IMR-90 (cell line): ENCODE data around the gene CAPN3. TPM values are rescaled to one million over a fixed set of nuclear protein-coding genes. Genes with fewer than 3 reads are reported as not detected.

ENCODE experiments used
- ATAC-seq: fragments of 200-7000 bp; cut with Tn5 transposase; 2 replicates; pipeline ENCODE4 v1.9.1; 2020; ENCODE audit warnings: low read depth, mild to moderate bottlenecking, moderate library complexity
- BruUV-seq: library from RNA; stranded (reverse); fragments of 400-500 nt; replicated peaks from 2 replicates; lab custom pipeline; 2021; lab: Mats Ljungman, UMichigan
- CTCF ChIA-PET: fragments of 300-600 bp; formaldehyde crosslinking; extraction: SDS; loops from one replicate; lab custom pipeline; 2021; ENCODE audit warnings: antibody characterized with exemption; lab: Yijun Ruan, JAX
- POLR2A ChIA-PET: fragments of 300-600 bp; sonication (Branson Sonifier 250); formaldehyde crosslinking; loops from one replicate; lab custom pipeline; 2022; ENCODE audit warnings: antibody characterized with exemption; ENCODE audit not compliant: unreplicated experiment; lab: Charles Lee
- DNase-seq: peaks from one replicate; pipeline ENCODE4 v3.0.0; 2013
- H2AFZ ChIP-seq: replicated peaks from 2 replicates; pipeline ENCODE3; 2013; ENCODE audit warnings: low read length, mild to moderate bottlenecking; ENCODE audit not compliant: poor library complexity
- H2AK5ac ChIP-seq: 2 replicates; pipeline ENCODE4 v1.6.1; 2013; ENCODE audit warnings: low read depth, low read length, inconsistent platforms
- H2AK9ac ChIP-seq: replicated peaks from 2 replicates; pipeline ENCODE3; 2013; ENCODE audit warnings: mild to moderate bottlenecking, low read depth, low read length, moderate library complexity; ENCODE audit not compliant: poor library complexity
- H2BK120ac ChIP-seq: 2 replicates; pipeline ENCODE4 v1.6.1; 2013; ENCODE audit warnings: low read depth, low read length, inconsistent platforms
- H2BK15ac ChIP-seq: 3 replicates; pipeline ENCODE4 v1.6.1; 2013; ENCODE audit warnings: low read depth, low read length, inconsistent platforms
- H2BK20ac ChIP-seq: 2 replicates; pipeline ENCODE4 v1.6.1; 2013; ENCODE audit warnings: low read depth, mild to moderate bottlenecking, inconsistent platforms, low read length, moderate library complexity
- H2BK5ac ChIP-seq: 2 replicates; pipeline ENCODE4 v1.6.1; 2013; ENCODE audit warnings: mild to moderate bottlenecking, low read depth, low read length, inconsistent platforms; ENCODE audit not compliant: poor library complexity, severe bottlenecking
- H3K14ac ChIP-seq: replicated peaks from 2 replicates; pipeline ENCODE4 v1.6.1; 2013; ENCODE audit warnings: low read depth, low read length, inconsistent platforms
- H3K18ac ChIP-seq: 2 replicates; pipeline ENCODE4 v1.6.1; 2013; ENCODE audit warnings: low read depth, low read length, control low read depth
- H3K23ac ChIP-seq: 2 replicates; pipeline ENCODE4 v1.6.1; 2013; ENCODE audit warnings: low read depth, low read length, inconsistent platforms
- H3K27ac ChIP-seq: 2 replicates; pipeline ENCODE4 v1.5.1; 2013; ENCODE audit warnings: mild to moderate bottlenecking, control low read depth, low read length; ENCODE audit not compliant: insufficient read depth
- H3K27me3 ChIP-seq: 2 replicates; pipeline ENCODE4 v1.6.1; 2013; ENCODE audit warnings: low read length; ENCODE audit not compliant: control insufficient read depth, insufficient read depth
- H3K36me3 ChIP-seq: 2 replicates; pipeline ENCODE4 v1.6.1; 2013; ENCODE audit warnings: low read length, mixed read lengths; ENCODE audit not compliant: control insufficient read depth, insufficient read depth
- H3K4ac ChIP-seq: 2 replicates; pipeline ENCODE4 v1.6.1; 2013; ENCODE audit warnings: low read depth, low read length, inconsistent platforms
- H3K4me1 ChIP-seq: 2 replicates; pipeline ENCODE4 v1.6.1; 2013; ENCODE audit warnings: low read length, mixed read lengths; ENCODE audit not compliant: control insufficient read depth, insufficient read depth
- H3K4me2 ChIP-seq: 2 replicates; pipeline ENCODE4 v1.6.1; 2013; ENCODE audit warnings: low read depth, mild to moderate bottlenecking, control low read depth, low read length, moderate library complexity
- H3K4me3 ChIP-seq: 2 replicates; pipeline ENCODE4 v1.5.1; 2013; ENCODE audit warnings: low read depth, mild to moderate bottlenecking, control low read depth, low read length, moderate library complexity; ENCODE audit not compliant: insufficient read depth
- H3K56ac ChIP-seq: 2 replicates; pipeline ENCODE4 v1.6.1; 2013; ENCODE audit warnings: low read length, inconsistent platforms; ENCODE audit not compliant: insufficient read depth; ENCODE audit errors: extremely low read depth
- H3K79me1 ChIP-seq, 2 experiments: 2 replicates each; pipeline ENCODE4 v1.6.1; 2013; ENCODE audit warnings: low read length in 2 of 2, inconsistent platforms in 1 of 2, low read depth in 1 of 2
- H3K9ac ChIP-seq: 2 replicates; pipeline ENCODE4 v1.6.1; 2013; ENCODE audit warnings: low read depth, low read length, control low read depth
- H3K9me1 ChIP-seq: 2 replicates; pipeline ENCODE4 v1.6.1; 2013; ENCODE audit warnings: low read length, inconsistent platforms; ENCODE audit not compliant: insufficient read depth
- H3K9me3 ChIP-seq: 2 replicates; pipeline ENCODE4 v1.6.1; 2013; ENCODE audit warnings: low read length; ENCODE audit not compliant: control insufficient read depth, insufficient read depth
- H4K20me1 ChIP-seq: 2 replicates; pipeline ENCODE4 v1.6.1; 2013; ENCODE audit warnings: low read length, inconsistent platforms; ENCODE audit not compliant: insufficient read depth
- H4K5ac ChIP-seq: 2 replicates; pipeline ENCODE4 v1.6.1; 2013; ENCODE audit warnings: mild to moderate bottlenecking, low read depth, low read length, control low read depth
- H4K8ac ChIP-seq, 2 experiments: 2 replicates each; pipeline ENCODE4 v1.6.1; 2013; ENCODE audit warnings: low read depth in 2 of 2, low read length in 2 of 2, control low read depth in 1 of 2, inconsistent platforms in 1 of 2
- H4K91ac ChIP-seq: 2 replicates; pipeline ENCODE4 v1.6.1; 2013; ENCODE audit warnings: low read depth, low read length, inconsistent platforms; ENCODE audit not compliant: insufficient read depth
- BHLHE40 ChIP-seq: fragments of 150-350 bp; IDR thresholded peaks from 2 replicates; pipeline ENCODE4 v1.6.1; 2016; ENCODE audit warnings: mild to moderate bottlenecking, low read depth, low read length
- FOS ChIP-seq: fragments of 150-350 bp; IDR thresholded peaks from 2 replicates; pipeline ENCODE4 v1.6.1; 2016; ENCODE audit warnings: low read depth, low read length
- MAFK ChIP-seq: IDR thresholded peaks from 2 replicates; pipeline ENCODE4 v1.6.1; 2012; ENCODE audit warnings: low read depth, low read length, improper control_type of control experiment
- MAZ ChIP-seq: IDR thresholded peaks from 2 replicates; pipeline ENCODE4 v1.6.1; 2012; ENCODE audit warnings: low read depth, mild to moderate bottlenecking, low read length, improper control_type of control experiment, moderate library complexity, borderline replicate concordance
- NFE2L2 ChIP-seq: fragments of 150-350 bp; IDR thresholded peaks from 2 replicates; pipeline ENCODE4 v1.6.1; 2016; ENCODE audit warnings: low read depth, mild to moderate bottlenecking, low read length
- RAD21 ChIP-seq: IDR thresholded peaks from 2 replicates; pipeline ENCODE4 v1.6.1; 2012; ENCODE audit warnings: low read length, improper control_type of control experiment
- RCOR1 ChIP-seq: IDR thresholded peaks from 2 replicates; pipeline ENCODE4 v1.6.1; 2012; ENCODE audit warnings: mild to moderate bottlenecking, low read length, improper control_type of control experiment; ENCODE audit not compliant: insufficient replicate concordance
- RFX5 ChIP-seq: IDR thresholded peaks from 2 replicates; pipeline ENCODE4 v1.8.0; 2012; ENCODE audit warnings: low read depth, mild to moderate bottlenecking, low read length, moderate library complexity
- SMC3 ChIP-seq: fragments of 150-350 bp; IDR thresholded peaks from 2 replicates; pipeline ENCODE4 v1.6.1; 2016; ENCODE audit warnings: low read depth, mild to moderate bottlenecking, antibody characterized with exemption, low read length, moderate library complexity
- WGBS, 2 experiments: methylation state at CpG; one replicate each; pipeline versions ENCODE4 v1.1.5 to v1.1.7; 2013; ENCODE audit warnings: missing lambda C conversion rate in 2 of 2; ENCODE audit not compliant: insufficient read length in 1 of 2; ENCODE audit errors: extremely low coverage in 2 of 2; 5-methylcytosine and 5-hydroxymethylcytosine counted together
- dilution Hi-C: fragments of 300-500 bp; cut with HindIII; formaldehyde crosslinking; loops from one replicate; pipeline ENCODE4 v1.14.3; 2018; ENCODE audit warnings: low sequenced_read_pairs; ENCODE audit not compliant: unreplicated experiment
- in situ Hi-C: fragments of 300-500 bp; cut with MboI; formaldehyde crosslinking; loops from 3 replicates; pipeline ENCODE4 v1.14.3; 2019; ENCODE audit warnings: low sequenced_read_pairs, inconsistent platforms, mixed read lengths
- intact Hi-C: fragments of 100-400 bp; cut with micrococcal nuclease; formaldehyde crosslinking; loops from 2 replicates; pipeline ENCODE4 v1.10.0; 2022
- polyA plus RNA-seq, 3 experiments: library from polyadenylated mRNA; depleted of rRNA; stranded (reverse); fragments of >200 nt; gene quantifications; 2 replicates each; pipeline ENCODE4 v1.2.3, GENCODE V29; 2012; ENCODE audit warnings: low replicate concordance in 1 of 3
- total RNA-seq: library from RNA; depleted of rRNA; stranded (reverse); fragments of >200 nt; gene quantifications from 2 replicates; pipeline ENCODE4 v1.2.3, GENCODE V29; 2012
- TF ChIP-seq, protein P1 (sequence below): fragments of 150-350 bp; IDR thresholded peaks from 2 replicates; pipeline ENCODE4 v1.6.1; 2017; ENCODE audit warnings: mild to moderate bottlenecking, antibody characterized with exemption, low read length, low read depth

CAPN3 gene
- total and polyA plus RNA-seq, 2 of the 4 experiments (the other 2 are of a cell fraction): 1.1 to 1.4 TPM

DNA sequence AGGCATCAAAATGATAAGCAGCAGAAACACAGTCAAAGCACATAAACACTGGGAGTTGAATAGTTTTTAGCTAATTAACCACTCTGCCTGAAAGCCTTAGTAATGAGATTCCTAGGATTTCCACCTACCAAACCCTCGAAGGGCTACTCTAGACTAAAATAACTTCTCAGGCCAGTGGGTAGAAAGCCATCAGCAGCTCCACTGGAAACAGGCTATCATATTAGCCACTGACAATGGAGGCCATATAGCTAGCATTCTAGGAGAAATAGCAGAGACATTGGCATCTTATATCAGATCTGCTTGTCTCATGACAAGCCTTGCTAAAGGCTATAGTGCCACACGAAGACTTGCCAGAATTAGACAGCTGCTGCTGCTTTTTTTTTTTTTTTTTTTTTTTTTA lies 4.5 kb upstream of the CAPN3 start:
- dilution Hi-C loops (no loop called here), intact Hi-C loops (no loop called here), in situ Hi-C loops (no loop called here)
- H3K4me1 ChIP-seq: no peaks in the 10 kb centered on the region
- no peak for TF ChIP-seq RAD21
- TF ChIP-seq MAZ: no peak
- no peak for TF ChIP-seq NFE2L2
- no peak for TF ChIP-seq RFX5
- no peak for TF ChIP-seq RCOR1
- no peak for TF ChIP-seq BHLHE40
- TF ChIP-seq FOS: no peak
- TF ChIP-seq MAFK: no peak
- TF ChIP-seq SMC3: no peak
- TF ChIP-seq, protein P1, sequence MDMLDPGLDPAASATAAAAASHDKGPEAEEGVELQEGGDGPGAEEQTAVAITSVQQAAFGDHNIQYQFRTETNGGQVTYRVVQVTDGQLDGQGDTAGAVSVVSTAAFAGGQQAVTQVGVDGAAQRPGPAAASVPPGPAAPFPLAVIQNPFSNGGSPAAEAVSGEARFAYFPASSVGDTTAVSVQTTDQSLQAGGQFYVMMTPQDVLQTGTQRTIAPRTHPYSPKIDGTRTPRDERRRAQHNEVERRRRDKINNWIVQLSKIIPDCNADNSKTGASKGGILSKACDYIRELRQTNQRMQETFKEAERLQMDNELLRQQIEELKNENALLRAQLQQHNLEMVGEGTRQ: no peak
- H2AFZ ChIP-seq: no peak overlapping the region
- no peak overlapping the region for H3K4me2 ChIP-seq
- no peak overlapping the region for H3K23ac ChIP-seq
- H2BK120ac ChIP-seq: no peak overlapping the region
- H3K9ac ChIP-seq: no peak overlapping the region
- no peak overlapping the region for H3K56ac ChIP-seq
- H4K5ac ChIP-seq: no peak overlapping the region
- H3K27me3 ChIP-seq: no peaks in the 10 kb centered on the region
- H2BK15ac ChIP-seq: no peak overlapping the region
- H2AK5ac ChIP-seq: no peak overlapping the region
- ChIA-PET CTCF (no interaction called here), POLR2A (no interaction called here)
- H4K20me1 ChIP-seq: no peaks in the 10 kb centered on the region
- H3K9me3 ChIP-seq: no peaks in the 10 kb centered on the region
- H3K4me3 ChIP-seq: no peak overlapping the region
- H2AK9ac ChIP-seq: no peak overlapping the region
- no peak overlapping the region for H2BK20ac ChIP-seq
- no peak for ATAC-seq
- H4K91ac ChIP-seq: no peak overlapping the region
- no peak overlapping the region for H4K8ac ChIP-seq
- no peak overlapping the region for H3K4ac ChIP-seq
- WGBS, 2 experiments: 40% methylated on average over 1 of the region's 2 CpGs; no CpG with 5 or more reads in 1 of the 2 experiments
- H3K14ac ChIP-seq: no peak overlapping the region
- H3K79me1 ChIP-seq: no peaks in the 10 kb centered on the region
- no peak overlapping the region for H3K18ac ChIP-seq
- H2BK5ac ChIP-seq: no peak overlapping the region
- no peak overlapping the region for H3K27ac ChIP-seq
- no peak for DNase-seq
- peaks cover 4% of the 10 kb centered on the region; the same call in 1 of the 2 replicates for H3K36me3 ChIP-seq
- peaks cover 4% of the 10 kb centered on the region; the same call in 1 of the 2 replicates for H3K9me1 ChIP-seq
- no TSS peak for BruUV-seq
